HEK293 (cell line): ENCODE measurements around the gene RAI14.
A peak's percentile ranks its signal among the peaks of the same experiment; 100 is the strongest.

Source experiments
- CTCF ChIA-PET: fragments of 350-600 bp; formaldehyde crosslinking; extraction: SDS; loops from one replicate; lab custom pipeline; 2021; ENCODE audit warnings: antibody characterized with exemption; lab: Yijun Ruan, JAX
- POLR2A ChIA-PET: fragments of 300-600 bp; formaldehyde crosslinking; extraction: SDS; loops from one replicate; lab custom pipeline; 2020; ENCODE audit warnings: antibody characterized with exemption, inconsistent platforms; lab: Yijun Ruan, JAX
- H3K27ac ChIP-seq: fragments of 200-500 bp; sonication (Bioruptor generic); 2 replicates; pipeline ENCODE4 v1.5.1; 2014; ENCODE audit warnings: low read depth, low read length, control low read depth, inconsistent platforms; ENCODE audit errors: extremely low read depth
- H3K36me3 ChIP-seq, 2 experiments: fragments of 200-500 bp in 1 of 2; sonication (Bioruptor generic) in 1 of 2; 1 replicate in 1 of 2; 2 replicates in 1 of 2; pipeline ENCODE4 v1.5.1; 2014 to 2017; ENCODE audit warnings: inconsistent platforms in 2 of 2, low read length in 2 of 2; ENCODE audit not compliant: control insufficient read depth in 2 of 2, insufficient read depth in 1 of 2
- H3K4me1 ChIP-seq: fragments of 200-500 bp; sonication (Bioruptor generic); 2 replicates; pipeline ENCODE4 v1.5.1; 2014; ENCODE audit warnings: mild to moderate bottlenecking, low read length, inconsistent platforms; ENCODE audit not compliant: control insufficient read depth, insufficient read depth
- H3K4me3 ChIP-seq: 2 replicates; pipeline ENCODE4 v1.5.1; 2011; ENCODE audit warnings: low read depth, mild to moderate bottlenecking, control low read depth, low read length, moderate library complexity
- H3K9me3 ChIP-seq: fragments of 200-500 bp; sonication (Bioruptor generic); 2 replicates; pipeline ENCODE4 v1.5.1; 2014; ENCODE audit warnings: low read depth, low read length, inconsistent platforms; ENCODE audit not compliant: control insufficient read depth, insufficient read depth
- KLF1 ChIP-seq: fragments of 450-650 bp; formaldehyde crosslinking; IDR thresholded peaks from 2 replicates; pipeline ENCODE4 v1.5.1; 2016; ENCODE audit warnings: missing biosample characterization, missing genetic modification characterization
- KLF10 ChIP-seq: fragments of 450-650 bp; IDR thresholded peaks from 2 replicates; pipeline ENCODE4 v1.5.1; 2018; ENCODE audit warnings: missing biosample characterization, mild to moderate bottlenecking, missing genetic modification characterization
- KLF7 ChIP-seq: fragments of 450-650 bp; formaldehyde crosslinking; IDR thresholded peaks from 2 replicates; pipeline ENCODE4 v1.5.1; 2016; ENCODE audit warnings: missing biosample characterization, missing genetic modification characterization, borderline replicate concordance
- KLF8 ChIP-seq: fragments of 450-650 bp; formaldehyde crosslinking; IDR thresholded peaks from 2 replicates; pipeline ENCODE4 v1.5.1; 2016; ENCODE audit warnings: missing biosample characterization, missing genetic modification characterization
- PRDM1 ChIP-seq: fragments of 450-650 bp; formaldehyde crosslinking; IDR thresholded peaks from 2 replicates; pipeline ENCODE4; 2016; ENCODE audit warnings: missing biosample characterization, missing genetic modification characterization
- REPIN1 ChIP-seq: fragments of 450-650 bp; formaldehyde crosslinking; IDR thresholded peaks from 2 replicates; pipeline ENCODE4 v1.5.1; 2017; ENCODE audit warnings: missing biosample characterization, missing genetic modification characterization, low read depth
- REST ChIP-seq: fragments of 450-650 bp; formaldehyde crosslinking; IDR thresholded peaks from 2 replicates; pipeline ENCODE4 v1.5.1; 2016; ENCODE audit warnings: missing biosample characterization, missing genetic modification characterization
- ZNF121 ChIP-seq: fragments of 450-650 bp; formaldehyde crosslinking; IDR thresholded peaks from 2 replicates; pipeline ENCODE4 v1.5.1; 2016; ENCODE audit warnings: missing biosample characterization, missing genetic modification characterization
- ZNF138 ChIP-seq: fragments of 450-650 bp; formaldehyde crosslinking; IDR thresholded peaks from 2 replicates; pipeline ENCODE4 v1.5.1; 2016; ENCODE audit warnings: missing biosample characterization, missing genetic modification characterization, borderline replicate concordance
- ZNF169 ChIP-seq: fragments of 450-650 bp; formaldehyde crosslinking; IDR thresholded peaks from 2 replicates; pipeline ENCODE4 v1.5.1; 2016; ENCODE audit warnings: missing biosample characterization, missing genetic modification characterization
- ZNF175 ChIP-seq: fragments of 450-650 bp; formaldehyde crosslinking; IDR thresholded peaks from 2 replicates; pipeline ENCODE4 v1.5.1; 2016; ENCODE audit warnings: missing biosample characterization, missing genetic modification characterization
- ZNF211 ChIP-seq: fragments of 450-650 bp; formaldehyde crosslinking; IDR thresholded peaks from 2 replicates; pipeline ENCODE4 v1.5.1; 2016; ENCODE audit warnings: low read depth, missing biosample characterization, missing genetic modification characterization
- ZNF223 ChIP-seq: fragments of 450-650 bp; formaldehyde crosslinking; IDR thresholded peaks from 2 replicates; pipeline ENCODE4 v1.5.1; 2016; ENCODE audit warnings: missing biosample characterization, missing genetic modification characterization
- ZNF335 ChIP-seq: fragments of 450-650 bp; formaldehyde crosslinking; conservative IDR thresholded peaks from 2 replicates; pipeline ENCODE4 v1.5.1; 2016; ENCODE audit warnings: missing biosample characterization, missing genetic modification characterization
- ZNF398 ChIP-seq: fragments of 450-650 bp; formaldehyde crosslinking; IDR thresholded peaks from 2 replicates; pipeline ENCODE4 v1.5.1; 2017; ENCODE audit warnings: missing biosample characterization, missing genetic modification characterization
- ZNF423 ChIP-seq: fragments of 450-650 bp; formaldehyde crosslinking; IDR thresholded peaks from 2 replicates; pipeline ENCODE4 v1.5.1; 2016; ENCODE audit warnings: missing biosample characterization, missing genetic modification characterization
- ZNF449 ChIP-seq: fragments of 450-650 bp; formaldehyde crosslinking; IDR thresholded peaks from 2 replicates; pipeline ENCODE4 v1.5.1; 2017; ENCODE audit warnings: missing biosample characterization, mild to moderate bottlenecking, missing genetic modification characterization, moderate library complexity
- ZNF521 ChIP-seq: fragments of 450-650 bp; formaldehyde crosslinking; IDR thresholded peaks from 2 replicates; pipeline ENCODE4 v1.5.1; 2017; ENCODE audit warnings: missing biosample characterization, mild to moderate bottlenecking, missing genetic modification characterization
- ZNF623 ChIP-seq: fragments of 450-650 bp; formaldehyde crosslinking; IDR thresholded peaks from 2 replicates; pipeline ENCODE4 v1.5.1; 2016; ENCODE audit warnings: missing biosample characterization, missing genetic modification characterization
- ZNF658 ChIP-seq: fragments of 450-650 bp; formaldehyde crosslinking; IDR thresholded peaks from 2 replicates; pipeline ENCODE4; 2016; ENCODE audit warnings: missing biosample characterization, missing genetic modification characterization
- ZNF670 ChIP-seq: fragments of 450-650 bp; formaldehyde crosslinking; IDR thresholded peaks from 2 replicates; pipeline ENCODE4 v1.5.1; 2016; ENCODE audit warnings: missing biosample characterization, missing genetic modification characterization, low read depth

Gene RAI14

GRCh38 chr5:34838785-34839714 is 182.9 kb downstream of the RAI14 start, which contains the start of gene TTC23L (continued):
- TF ChIP-seq KLF1 (tag by site-specific recombination) (peak; percentile 62; the same call in 1 of the 2 replicates), ZNF175 (no peak), PRDM1 (tag by site-specific recombination) (peak; percentile 93), ZNF623 (tag by site-specific recombination) (no peak), ZNF658 (no peak), ZNF670 (no peak), ZNF121 (tag by site-specific recombination) (no peak), ZNF398 (tag by site-specific recombination) (peak; percentile 79), ZNF138 (tag by site-specific recombination) (no peak), REPIN1 (no peak; the same call in 1 of the 2 replicates), REST (tag by site-specific recombination) (no peak), ZNF211 (no peak), ZNF449 (tag by site-specific recombination) (peak; percentile 68), ZNF521 (tag by site-specific recombination) (no peak), ZNF223 (tag by site-specific recombination) (no peak), ZNF335 (tag by site-specific recombination) (peak; percentile 91), ZNF169 (no peak)

- no peaks in the 10 kb centered on the region for H3K4me1 ChIP-seq
- POLR2A ChIA-PET: no interaction called here
- H3K4me3 ChIP-seq: no peak overlapping the region
- no peak for TF ChIP-seq KLF8 (tag by site-specific recombination)
- no peak for TF ChIP-seq KLF10
- no peak for TF ChIP-seq ZNF169
- TF ChIP-seq KLF7 (tag by site-specific recombination): no peak
- TF ChIP-seq ZNF423 (tag by site-specific recombination): no peak
- no peaks in the 10 kb centered on the region for H3K36me3 ChIP-seq
- H3K9me3 ChIP-seq: no peaks in the 10 kb centered on the region
- CTCF ChIA-PET: interaction anchor here (0.7 kb wide), 1 partner anchor 44 kb away, joined by 3 read pairs; no protein-coding TSS in a partner anchor
- H3K27ac ChIP-seq: no peak overlapping the region
Measured at GRCh38 chr5:34841816-34842215, 185.7 kb downstream of the RAI14 start.
